Tongue (tissue), 2 donors: ENCODE results near the gene GGT7. TPM values are rescaled to one million over a fixed set of nuclear protein-coding genes. Genes with fewer than 3 reads are reported as not detected.
"Not testable (repeated sequence)": the region's sequence is repeated elsewhere in the genome, so short reads cannot be mapped to it uniquely, and the experiment has no call there.

Source experiments
- DNase-seq: peaks from one replicate; pipeline ENCODE4 v3.0.0-alpha.2; 2015
- total RNA-seq: library from RNA; depleted of rRNA; stranded (reverse); fragments of >200 nt; gene quantifications from one replicate; pipeline ENCODE4 v1.2.3, GENCODE V29; 2014

The GGT7 gene, protein sequence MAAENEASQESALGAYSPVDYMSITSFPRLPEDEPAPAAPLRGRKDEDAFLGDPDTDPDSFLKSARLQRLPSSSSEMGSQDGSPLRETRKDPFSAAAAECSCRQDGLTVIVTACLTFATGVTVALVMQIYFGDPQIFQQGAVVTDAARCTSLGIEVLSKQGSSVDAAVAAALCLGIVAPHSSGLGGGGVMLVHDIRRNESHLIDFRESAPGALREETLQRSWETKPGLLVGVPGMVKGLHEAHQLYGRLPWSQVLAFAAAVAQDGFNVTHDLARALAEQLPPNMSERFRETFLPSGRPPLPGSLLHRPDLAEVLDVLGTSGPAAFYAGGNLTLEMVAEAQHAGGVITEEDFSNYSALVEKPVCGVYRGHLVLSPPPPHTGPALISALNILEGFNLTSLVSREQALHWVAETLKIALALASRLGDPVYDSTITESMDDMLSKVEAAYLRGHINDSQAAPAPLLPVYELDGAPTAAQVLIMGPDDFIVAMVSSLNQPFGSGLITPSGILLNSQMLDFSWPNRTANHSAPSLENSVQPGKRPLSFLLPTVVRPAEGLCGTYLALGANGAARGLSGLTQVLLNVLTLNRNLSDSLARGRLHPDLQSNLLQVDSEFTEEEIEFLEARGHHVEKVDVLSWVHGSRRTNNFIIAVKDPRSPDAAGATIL
- 15.0 TPM for total RNA-seq

DNA sequence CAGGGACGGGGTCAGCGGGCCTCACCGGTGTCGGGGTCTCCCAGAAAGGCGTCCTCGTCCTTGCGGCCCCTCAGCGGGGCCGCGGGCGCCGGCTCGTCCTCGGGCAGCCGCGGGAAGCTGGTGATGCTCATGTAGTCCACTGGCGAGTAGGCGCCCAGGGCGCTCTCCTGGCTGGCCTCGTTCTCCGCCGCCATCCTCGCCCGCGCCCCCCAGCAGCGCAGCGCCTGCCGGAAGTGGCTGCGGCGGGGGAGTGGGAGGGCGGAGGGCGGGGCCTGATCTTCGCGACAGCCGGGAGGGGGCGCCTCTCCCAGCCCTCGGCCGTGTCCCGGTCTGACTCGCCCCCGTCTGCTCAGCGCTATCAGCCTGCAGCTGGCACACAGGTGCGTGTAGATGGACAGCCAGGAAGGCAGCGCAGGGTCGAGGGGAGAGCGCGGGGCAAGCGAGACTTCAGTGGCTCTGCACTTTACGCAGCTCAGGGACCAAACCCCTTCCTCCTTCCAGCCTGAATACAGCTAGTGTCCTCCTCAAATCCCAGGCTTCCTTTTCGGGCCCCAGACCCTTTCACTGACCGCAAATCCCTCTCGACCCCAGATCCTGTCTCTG, at the start of gene GGT7:
Gene GGT7 (minus strand): TSS at position 235 of the 603 bp plus-strand sequence. CDS start 41 bp downstream, at position 194.
- peak; percentile 85 for DNase-seq

- no peak for DNase-seq
These were observed 48.8 kb upstream of the GGT7 start for GRCh38 chr20:34921436-34921835.

- no peak for DNase-seq
These were observed 47.4 kb upstream of the GGT7 start for GRCh38 chr20:34920055-34920454.

DNA sequence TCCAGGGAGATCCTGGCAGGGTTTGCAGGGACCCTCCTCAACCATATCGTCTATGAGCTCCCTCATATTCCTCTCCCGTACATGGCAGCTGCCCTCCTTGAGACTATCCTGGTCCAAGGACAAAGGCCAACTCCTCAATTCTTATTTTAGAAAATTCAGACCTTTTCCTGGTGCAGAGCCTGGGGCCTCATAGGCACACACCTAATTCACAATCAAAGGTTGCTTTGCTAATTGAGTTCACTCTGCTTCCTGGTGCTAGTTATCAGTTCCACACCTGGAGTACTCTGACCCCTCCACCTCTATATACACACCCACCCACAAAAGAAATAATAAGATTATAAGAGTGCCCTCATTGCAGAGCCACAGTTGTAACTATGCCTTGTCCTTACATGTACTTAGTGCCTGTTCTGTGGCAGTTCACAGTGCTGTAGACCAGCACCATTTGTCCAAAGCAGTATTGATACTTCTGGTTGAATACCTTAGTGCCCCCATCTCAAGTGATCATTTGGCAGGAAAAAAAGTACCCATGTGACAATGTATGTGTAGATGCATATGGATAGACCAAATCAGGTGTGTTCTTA, 44.2 kb upstream of the GGT7 start:
- no peak for DNase-seq

DNA sequence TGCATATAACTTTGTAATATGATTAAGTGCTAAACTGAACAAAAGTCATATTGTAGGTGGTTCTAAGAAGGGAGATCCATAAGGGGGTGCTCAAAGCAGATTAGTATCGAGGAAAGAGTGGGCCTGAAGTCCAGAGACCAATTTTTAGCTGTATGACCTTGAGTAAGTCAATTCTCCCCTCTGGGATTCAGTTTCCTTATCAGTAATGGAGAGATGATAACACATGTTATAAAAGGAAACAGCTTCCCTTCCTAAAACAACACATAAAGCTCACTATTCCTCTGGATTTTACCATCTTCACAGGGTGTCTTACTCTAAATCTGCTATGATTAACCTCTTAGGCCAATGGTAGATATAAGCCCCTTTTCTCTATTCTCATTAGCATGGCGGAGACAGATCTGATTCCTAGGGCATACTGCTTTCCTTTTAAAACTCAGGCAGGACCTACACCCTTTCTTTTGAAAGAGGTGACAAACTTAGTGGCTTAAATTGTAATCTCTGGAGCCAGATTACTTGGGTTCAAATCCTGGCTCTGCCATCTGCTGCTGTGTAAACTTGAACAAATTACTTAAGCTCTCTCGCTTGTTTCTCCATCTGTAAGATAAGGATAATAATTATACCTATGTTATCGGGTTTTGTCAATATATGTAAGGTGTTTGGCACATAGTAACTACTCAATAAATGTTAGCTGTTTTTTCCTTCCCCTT, 43.2 kb upstream of the GGT7 start:
- no peak for DNase-seq

DNA sequence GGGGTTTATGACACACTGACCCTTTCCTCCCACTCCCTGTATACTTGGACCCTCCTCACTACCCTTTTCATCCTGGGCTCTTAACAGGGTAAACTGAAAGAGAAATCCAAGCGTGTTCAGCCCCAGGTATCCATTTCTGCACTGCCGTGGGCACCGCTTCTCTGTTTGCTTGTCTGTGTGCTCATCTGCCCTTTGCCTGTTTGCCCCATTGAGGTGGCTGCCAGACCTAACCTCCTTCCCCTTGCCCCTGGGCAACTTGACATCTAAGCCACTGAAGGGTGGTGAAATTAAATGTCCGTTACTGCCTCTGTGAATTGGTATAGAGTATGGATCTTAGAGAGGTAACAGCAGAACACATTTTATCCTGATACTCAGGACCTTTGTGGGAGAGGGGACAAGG, 42.5 kb upstream of the GGT7 start:
- DNase-seq = no peak

DNA sequence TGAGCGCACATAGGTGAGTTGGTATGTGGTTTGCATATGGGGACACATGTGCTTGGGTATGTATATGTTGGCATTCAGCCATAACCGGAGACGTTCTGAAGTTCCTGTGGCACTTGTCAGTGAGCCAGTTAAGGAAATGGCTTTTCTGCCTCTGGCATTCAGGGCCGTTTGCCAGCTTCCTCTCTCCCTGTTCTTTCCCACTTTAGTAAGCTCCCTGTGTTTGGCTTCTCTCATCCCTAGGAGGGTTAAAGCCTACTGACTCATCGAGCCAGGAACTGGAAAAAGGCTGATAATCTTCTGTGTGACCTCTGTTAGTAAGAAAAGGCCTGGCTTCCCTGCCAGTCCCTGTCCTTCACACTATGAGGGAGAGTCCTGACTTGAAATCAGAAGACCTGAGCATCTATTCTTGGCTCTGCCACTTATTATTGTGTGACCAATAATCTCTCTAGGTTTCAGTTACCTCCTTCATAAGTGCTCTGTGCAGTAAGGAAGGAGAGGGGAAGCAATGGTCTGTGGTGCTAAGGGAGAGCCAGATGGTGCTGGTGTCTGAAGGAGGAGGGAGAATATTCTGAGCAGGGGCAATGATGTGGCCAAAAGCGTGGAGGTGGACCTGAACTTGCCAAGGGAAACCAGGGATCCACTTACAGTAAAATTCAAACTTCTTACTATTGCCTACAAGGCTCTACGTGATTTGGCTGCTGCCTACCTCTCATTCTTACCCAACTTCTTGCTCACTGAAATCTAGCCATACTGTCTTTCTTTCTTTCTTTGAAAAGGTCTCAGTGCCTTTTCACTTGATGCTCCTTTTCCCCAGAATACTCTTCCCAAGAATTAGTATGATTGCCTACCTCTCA, 35.2 kb upstream of the GGT7 start:
- DNase-seq = peak; percentile 80

DNA sequence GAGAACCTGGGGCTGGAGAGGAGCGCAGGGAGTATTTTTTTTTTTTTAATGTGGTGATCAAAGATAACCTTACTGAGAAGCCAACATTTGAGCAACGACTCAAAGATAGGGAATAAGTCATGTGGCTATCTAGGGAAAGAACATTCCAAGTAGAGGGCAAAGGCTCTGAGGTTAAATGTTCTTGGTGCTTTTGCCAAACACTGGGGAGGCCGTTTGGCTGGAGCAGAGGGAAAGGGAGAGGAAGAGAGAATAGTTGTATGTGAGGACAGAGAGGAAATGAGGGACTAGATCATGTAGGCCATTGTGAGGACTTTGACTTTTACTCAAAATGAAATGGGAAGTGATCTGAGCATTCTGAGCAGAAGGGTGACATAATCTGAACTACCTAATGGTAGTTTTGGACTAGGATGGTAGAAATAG, 31.6 kb upstream of the GGT7 start:
- DNase-seq = no peak

DNA sequence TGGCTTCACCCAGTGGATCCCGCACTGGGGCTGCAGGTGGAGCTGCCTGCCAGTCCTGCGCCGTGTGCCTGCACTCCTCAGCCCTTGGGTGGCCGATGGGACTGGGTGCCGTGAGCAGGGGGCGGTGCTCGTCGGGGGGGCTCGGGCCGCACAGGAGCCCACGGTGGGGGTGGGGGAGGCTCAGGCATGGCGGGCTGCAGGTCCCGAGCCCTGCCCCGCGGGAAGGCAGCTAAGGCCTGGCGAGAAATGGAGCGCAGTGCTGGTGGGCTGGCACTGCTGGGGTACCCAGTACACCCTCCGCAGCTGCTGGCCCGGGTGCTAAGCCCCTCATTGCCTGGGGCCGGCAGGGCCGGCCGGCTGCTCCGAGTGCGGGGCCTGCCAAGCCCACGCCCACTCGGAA, 26.1 kb upstream of the GGT7 start:
- not testable (repeated sequence) for DNase-seq

GRCh38 chr20:34898129-34898528, 25.5 kb upstream of the GGT7 start:
- DNase-seq = not testable (repeated sequence)

- peak; percentile 50 for DNase-seq
These were observed 23.5 kb upstream of the GGT7 start for GRCh38 chr20:34896086-34896621.

DNA sequence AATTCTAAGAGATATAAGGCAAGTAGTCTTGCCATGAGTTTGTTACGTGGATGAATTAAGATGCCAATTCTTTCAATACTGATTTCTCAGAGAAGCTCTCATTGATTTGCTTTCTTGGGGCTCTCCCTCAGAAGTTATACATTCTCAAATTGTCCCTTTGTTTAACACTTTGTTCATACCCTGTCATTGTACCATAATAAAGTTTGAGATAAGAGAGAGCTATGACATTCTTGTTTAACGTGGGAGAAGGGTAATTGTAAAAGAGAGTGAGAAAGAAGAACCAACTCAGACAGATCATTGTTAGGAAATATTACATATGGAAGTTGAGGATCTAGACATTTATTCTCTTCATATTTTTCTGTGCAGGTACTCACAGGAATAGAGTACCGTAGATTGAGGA, 22.8 kb upstream of the GGT7 start:
- DNase-seq = no peak

DNA sequence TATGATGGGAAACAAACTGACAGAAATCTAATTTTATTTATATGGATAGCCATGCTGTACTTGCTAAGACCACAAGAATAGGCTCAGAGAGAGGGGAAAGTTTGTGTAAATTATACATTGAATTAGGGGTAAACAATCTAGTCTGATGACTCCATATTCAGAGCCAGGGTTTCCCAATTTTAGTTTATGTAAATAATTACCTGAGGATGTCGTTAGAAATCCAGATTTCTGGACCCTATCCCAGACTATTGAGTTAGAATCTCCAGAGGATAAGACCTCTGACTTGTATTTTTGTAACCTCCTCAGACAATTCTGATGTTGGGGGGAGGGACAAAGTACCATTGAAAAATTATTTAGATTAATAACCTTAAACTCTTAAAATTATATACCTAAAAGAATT, 22.1 kb upstream of the GGT7 start:
- DNase-seq = no peak

DNA sequence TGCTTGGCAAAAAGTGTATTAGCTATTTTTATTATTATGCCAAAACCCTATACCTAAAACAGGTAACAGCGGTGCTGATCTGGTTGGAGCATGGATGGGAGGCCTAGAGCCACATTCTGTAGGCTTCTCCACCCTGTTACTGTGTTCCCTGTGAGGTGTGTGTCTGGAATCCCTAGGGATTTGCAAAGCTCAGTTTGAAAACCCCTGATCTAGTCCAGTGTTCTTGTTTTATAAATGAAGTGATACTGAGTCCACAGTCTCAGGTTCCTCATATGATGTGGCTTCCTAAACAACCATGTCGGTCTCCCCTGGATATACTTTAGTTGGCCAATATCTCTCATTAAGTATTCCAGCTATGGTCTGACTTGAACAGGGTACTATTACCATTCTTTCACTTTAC, 20.0 kb upstream of the GGT7 start:
- no peak for DNase-seq

DNA sequence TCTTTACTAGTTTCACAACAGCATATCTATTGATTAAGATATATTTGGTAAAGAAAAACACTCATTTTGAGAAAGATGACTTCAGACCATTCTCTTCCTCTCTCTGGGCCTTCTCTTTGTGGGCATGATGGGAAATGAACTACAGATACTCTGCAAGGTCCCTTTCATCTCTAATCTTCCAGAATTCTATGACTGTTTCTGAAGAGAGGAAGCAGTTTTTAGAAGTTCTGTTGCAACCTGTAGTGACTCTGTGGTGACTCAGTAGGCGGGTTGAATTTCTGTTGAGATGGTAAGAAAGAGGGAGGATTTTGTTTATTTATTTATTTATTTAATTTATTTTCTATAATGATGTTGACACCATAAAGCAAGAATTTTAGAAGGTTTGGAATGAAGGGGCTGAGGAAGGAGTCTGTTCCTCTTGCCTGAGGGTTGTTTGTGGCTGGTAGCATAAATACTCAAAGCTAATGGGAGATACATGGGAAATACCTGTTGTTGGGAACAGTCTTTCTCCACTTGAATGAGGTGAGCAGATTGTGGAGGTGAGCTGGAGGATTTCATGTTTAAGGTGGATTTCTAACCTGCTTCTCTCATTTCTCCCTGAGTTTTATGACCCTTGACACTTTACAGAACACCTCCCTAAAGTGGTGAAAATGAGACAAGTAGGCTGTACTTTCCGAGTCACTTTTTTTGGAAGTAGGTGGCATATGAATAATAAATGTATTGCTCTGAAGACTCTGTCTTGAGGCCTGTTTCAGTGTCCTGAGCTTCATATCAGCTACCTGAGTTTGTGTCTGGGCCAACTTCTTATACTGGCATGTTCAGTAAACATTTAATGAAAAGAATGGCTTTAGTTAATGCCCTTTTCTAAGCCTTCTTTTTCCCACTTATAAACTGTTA, 18.8 kb upstream of the GGT7 start:
- DNase-seq = no peak

DNA sequence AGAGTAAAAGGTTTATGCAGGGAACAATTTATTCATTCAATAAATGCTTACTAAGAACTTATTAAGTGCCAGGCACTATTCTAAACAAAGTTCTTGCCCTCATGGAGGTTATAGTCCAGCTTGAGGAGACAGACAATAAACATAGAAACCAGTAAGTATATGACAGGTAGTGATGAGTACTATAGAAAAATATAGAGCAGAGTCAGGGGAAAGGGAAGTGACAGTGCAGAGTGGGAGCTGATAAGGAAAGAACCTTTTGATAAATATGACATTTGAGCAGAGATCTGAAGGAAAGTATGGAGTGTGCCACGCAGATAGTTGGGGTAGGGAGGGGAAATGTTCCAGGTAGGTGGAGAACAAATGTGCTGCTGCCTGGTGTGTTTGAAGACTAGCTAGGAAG, 15.8 kb upstream of the GGT7 start:
- DNase-seq = no peak

DNA sequence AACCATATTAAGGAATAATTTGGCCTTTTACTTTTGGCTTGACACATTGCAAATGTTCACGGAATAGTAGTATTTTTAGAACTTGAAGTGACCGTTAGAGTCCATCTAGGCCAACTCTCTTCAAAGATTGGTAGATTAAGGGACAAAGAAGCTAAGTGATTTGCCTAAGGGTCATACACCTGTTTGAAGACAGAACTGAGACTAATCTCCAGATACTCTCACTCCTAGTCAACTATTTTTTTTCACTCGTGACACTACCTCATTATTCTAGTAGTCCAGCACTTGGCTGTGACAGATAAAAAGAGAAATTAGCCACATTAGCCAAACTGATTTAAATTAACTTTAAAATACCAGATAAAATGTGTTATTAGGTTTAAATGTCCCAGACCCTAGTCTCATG, 14.4 kb upstream of the GGT7 start:
- DNase-seq = no peak

- no peak for DNase-seq
These were observed 13.5 kb upstream of the GGT7 start for GRCh38 chr20:34886122-34886521.

GRCh38 chr20:34884260-34884659, 11.6 kb upstream of the GGT7 start:
- no peak for DNase-seq

DNA sequence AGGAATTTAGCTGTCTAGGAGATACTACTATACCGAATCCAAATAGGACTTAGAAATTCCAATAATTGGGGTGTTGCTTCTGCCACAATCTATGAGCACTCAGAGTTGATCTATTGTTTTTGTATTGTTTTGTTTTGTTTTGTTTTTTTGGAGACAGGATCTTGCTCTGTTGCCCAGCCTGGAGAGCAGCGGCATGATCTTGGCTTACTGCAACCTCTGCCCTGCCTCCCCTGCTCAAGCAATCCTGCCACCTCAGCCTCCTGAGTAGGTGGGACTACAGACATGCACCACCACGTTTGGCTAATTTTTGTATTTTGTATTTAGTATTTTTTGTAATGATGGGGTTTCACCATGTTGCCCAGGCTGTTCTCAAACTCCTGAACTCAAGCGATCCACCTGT, 11.2 kb upstream of the GGT7 start:
- no peak for DNase-seq
